GM12875 (cell line): ENCODE data around the gene ACTR2.

ENCODE experiments used
- H3K4me3 ChIP-seq: one replicate; pipeline ENCODE4 v1.5.1; 2011; ENCODE audit warnings: low read depth, low read length, control low read depth
- CTCF ChIP-seq: IDR thresholded peaks from 2 replicates; pipeline ENCODE4 v1.5.1; 2011; ENCODE audit warnings: low read depth, mild to moderate bottlenecking, control low read depth, inconsistent platforms, low read length, moderate library complexity, borderline replicate concordance; ENCODE audit not compliant: insufficient read depth

The ACTR2 gene

GRCh38 chr2:65261676-65262075 lies 34.0 kb downstream of the ACTR2 start:
- no peak overlapping the region for H3K4me3 ChIP-seq
- no peak for TF ChIP-seq CTCF

GRCh38 chr2:65263262-65263661 lies 35.6 kb downstream of the ACTR2 start:
- no peak overlapping the region for H3K4me3 ChIP-seq
- TF ChIP-seq CTCF = no peak

GRCh38 chr2:65263986-65264385 lies 36.4 kb downstream of the ACTR2 start:
- H3K4me3 ChIP-seq = no peak overlapping the region
- TF ChIP-seq CTCF = no peak

- no peak overlapping the region for H3K4me3 ChIP-seq
- peak; percentile 40; the same call in 1 of the 2 replicates for TF ChIP-seq CTCF
Measured at GRCh38 chr2:65264821-65265670, 37.4 kb downstream of the ACTR2 start.

GRCh38 chr2:65265671-65266045 lies 38.0 kb downstream of the ACTR2 start:
- TF ChIP-seq CTCF = no peak
- H3K4me3 ChIP-seq = no peak overlapping the region

GRCh38 chr2:65267008-65267407 lies 39.4 kb downstream of the ACTR2 start:
- no peak for TF ChIP-seq CTCF
- no peak overlapping the region for H3K4me3 ChIP-seq

GRCh38 chr2:65268957-65269356 lies 41.3 kb downstream of the ACTR2 start:
- H3K4me3 ChIP-seq = no peak overlapping the region
- TF ChIP-seq CTCF = no peak
